Progenitor cell of endocrine pancreas (in vitro differentiated cells): ENCODE measurements around the gene SNIP1. TPM values are rescaled to one million over a fixed set of nuclear protein-coding genes. Genes with fewer than 3 reads are reported as not detected.
"Not testable (repeated sequence)": the region's sequence is repeated elsewhere in the genome, so short reads cannot be mapped to it uniquely, and the experiment has no call there.

Experiments
- DNase-seq: peaks from one replicate; pipeline ENCODE4 v3.0.0; 2021; ENCODE audit warnings: low spot score; ENCODE audit not compliant: unreplicated experiment
- H3K27ac Mint-ChIP-seq: 2 replicates; pipeline ENCODE4 v1.8.0; 2021; ENCODE audit warnings: mild to moderate bottlenecking, moderate library complexity, mixed read lengths
- H3K27me3 Mint-ChIP-seq: 2 replicates; pipeline ENCODE4 v1.8.0; 2021; ENCODE audit warnings: mixed read lengths
- H3K36me3 Mint-ChIP-seq: 2 replicates; pipeline ENCODE4 v1.8.0; 2022; ENCODE audit warnings: mixed read lengths; ENCODE audit not compliant: insufficient read depth
- H3K4me1 Mint-ChIP-seq: 2 replicates; pipeline ENCODE4 v1.8.0; 2021; ENCODE audit warnings: low read depth, mixed read lengths
- H3K4me3 Mint-ChIP-seq: 2 replicates; pipeline ENCODE4 v1.8.0; 2021; ENCODE audit warnings: low read depth, mild to moderate bottlenecking, moderate library complexity, mixed read lengths
- H3K9me3 Mint-ChIP-seq: 2 replicates; pipeline ENCODE4 v1.8.0; 2021; ENCODE audit warnings: low read depth, mixed read lengths
- CTCF ChIP-seq: fragments of 200-600 bp; sonication (generic); IDR thresholded peaks from one replicate; pipeline ENCODE4 v1.5.0; 2021; ENCODE audit warnings: antibody characterized with exemption, mild to moderate bottlenecking; ENCODE audit not compliant: unreplicated experiment
- total RNA-seq: library from RNA; stranded (reverse); gene quantifications from 2 replicates; pipeline ENCODE4 v1.2.1, GENCODE V29; 2021

Gene SNIP1
- total RNA-seq, 1 donor from 2014 or later = 17.1 TPM

GRCh38 chr1:37561133-37562132 lies 7.3 kb upstream of the SNIP1 start:
- peak overlapping the region; percentile 34 for H3K27ac Mint-ChIP-seq

DNA sequence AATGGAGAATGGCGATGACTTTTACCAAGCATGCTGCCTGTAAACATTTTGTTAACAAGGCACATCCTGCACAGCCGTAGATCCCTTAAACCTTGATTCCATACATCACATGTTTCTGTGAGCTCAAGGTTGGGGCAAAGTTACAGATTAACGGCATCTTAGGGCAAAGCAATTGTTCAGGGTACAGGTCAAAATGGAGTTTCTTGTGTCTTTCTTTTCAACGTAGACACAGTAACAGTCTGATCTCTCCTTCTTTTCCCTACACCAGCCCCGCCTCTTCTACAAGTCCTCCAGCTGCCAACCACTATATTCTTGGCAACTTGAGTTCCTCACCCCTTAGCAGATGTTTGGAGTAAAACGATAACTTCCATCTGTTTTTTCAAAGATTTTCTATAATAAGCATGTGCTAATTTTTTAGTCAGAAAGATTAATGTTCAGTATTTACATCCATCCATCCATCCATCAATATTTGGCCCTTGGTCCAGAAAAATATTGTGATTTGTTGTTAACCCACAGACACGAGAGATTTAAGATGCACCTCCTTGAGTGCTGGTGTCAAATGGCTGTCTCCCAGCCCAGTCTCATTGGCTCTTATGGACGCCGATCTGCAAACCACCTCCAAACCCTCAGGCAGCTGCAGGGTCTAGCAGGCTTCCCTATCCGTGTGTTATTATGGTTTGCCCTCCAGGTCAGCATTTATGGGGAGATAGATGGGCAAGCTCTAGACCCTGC lies 6.5 kb upstream of the SNIP1 start:
- TF ChIP-seq CTCF = no peak
- Mint-ChIP-seq H3K27me3 (no peaks in the 10 kb centered on the region), H3K4me1 (peaks cover 37% of the 10 kb centered on the region), H3K36me3 (peaks cover 23% of the 10 kb centered on the region), H3K4me3 (no peak overlapping the region), H3K27ac (peak overlapping the region; percentile 64), H3K9me3 (no peaks in the 10 kb centered on the region)
- no peak for DNase-seq

More at GRCh38 chr1:37561133-37562132, 7.3 kb upstream of the SNIP1 start:
- no peaks in the 10 kb centered on the region for H3K9me3 Mint-ChIP-seq
- H3K27me3 Mint-ChIP-seq = no peaks in the 10 kb centered on the region
- H3K36me3 Mint-ChIP-seq = peaks cover 24% of the 10 kb centered on the region
- peak; percentile 36 for TF ChIP-seq CTCF
- H3K4me1 Mint-ChIP-seq = peaks cover 36% of the 10 kb centered on the region
- no peak overlapping the region for H3K4me3 Mint-ChIP-seq
- no peak for DNase-seq

DNA sequence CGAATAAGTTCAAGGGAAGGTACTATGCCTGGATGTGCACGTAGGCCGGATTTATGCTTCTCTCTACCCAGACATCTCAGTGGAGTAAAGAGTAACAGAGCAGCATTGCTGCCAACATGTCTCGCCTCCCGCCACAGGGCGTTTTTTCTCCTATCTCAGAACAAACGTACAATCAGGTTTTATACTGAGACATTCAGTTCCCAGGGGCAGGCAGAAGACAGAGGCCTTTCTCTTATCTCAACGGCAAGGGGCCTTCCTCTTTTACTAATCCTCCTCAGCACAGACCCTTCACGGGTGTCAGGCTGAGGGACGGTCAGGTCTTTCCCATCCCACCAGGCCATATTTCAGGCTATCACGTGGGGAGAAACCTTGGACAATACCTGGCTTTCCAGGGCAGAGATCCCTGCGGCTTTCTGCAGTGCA lies 5.9 kb upstream of the SNIP1 start:
- not testable (repeated sequence) for DNase-seq, H3K4me3 Mint-ChIP-seq, H3K9me3 Mint-ChIP-seq, H3K27me3 Mint-ChIP-seq
- peaks cover 37% of the 10 kb centered on the region for H3K4me1 Mint-ChIP-seq
- H3K36me3 Mint-ChIP-seq = peaks cover 19% of the 10 kb centered on the region
- H3K27ac Mint-ChIP-seq = peak overlapping the region; percentile 30

DNA sequence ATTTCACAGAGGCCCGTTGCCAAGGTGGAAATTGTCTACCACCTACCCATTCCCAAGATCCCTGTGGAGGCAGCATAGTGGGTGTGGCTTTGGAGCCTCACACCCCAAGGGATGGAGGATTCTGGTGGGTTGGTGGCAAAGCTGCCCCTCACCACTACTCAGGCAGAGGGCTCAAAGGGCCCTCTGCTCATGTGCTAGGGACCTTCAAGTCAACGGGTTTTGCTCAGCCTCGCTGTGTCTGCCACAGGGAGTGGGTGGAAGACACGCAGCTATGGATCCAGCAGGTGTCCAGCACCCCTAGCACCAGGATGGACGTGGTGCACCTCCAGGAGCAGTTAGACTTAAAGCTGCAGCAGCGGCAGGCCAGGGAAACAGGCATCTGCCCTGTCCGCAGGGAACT lies 5.0 kb upstream of the SNIP1 start:
- no peak overlapping the region for H3K4me3 Mint-ChIP-seq

GRCh38 chr1:37558411-37558810 lies 4.3 kb upstream of the SNIP1 start:
- peaks cover 42% of the 10 kb centered on the region for H3K4me1 Mint-ChIP-seq
- H3K27ac Mint-ChIP-seq = peak overlapping the region; percentile 57
- no peak for TF ChIP-seq CTCF
- no peaks in the 10 kb centered on the region for H3K27me3 Mint-ChIP-seq
- DNase-seq = no peak
- H3K9me3 Mint-ChIP-seq = no peaks in the 10 kb centered on the region
- H3K36me3 Mint-ChIP-seq = peaks cover 14% of the 10 kb centered on the region
- peak overlapping the region; percentile 95 for H3K4me3 Mint-ChIP-seq

More for the DNA sequence above, 5.0 kb upstream of the SNIP1 start:
- H3K9me3 Mint-ChIP-seq = no peaks in the 10 kb centered on the region
- peaks cover 39% of the 10 kb centered on the region for H3K4me1 Mint-ChIP-seq
- no peak for DNase-seq
- peaks cover 14% of the 10 kb centered on the region for H3K36me3 Mint-ChIP-seq
- no peak for TF ChIP-seq CTCF
- no peaks in the 10 kb centered on the region for H3K27me3 Mint-ChIP-seq
- H3K27ac Mint-ChIP-seq = no peak overlapping the region
